ENCODE results near the gene MACROD2. TPM values are rescaled to one million over a fixed set of nuclear protein-coding genes. Genes with fewer than 3 reads are reported as not detected.

Gene MACROD2
- polyA plus RNA-seq, 1 donor (not counting 4 experiments of a cell fraction or from before 2014, with no cell fraction given) = 0.71 TPM

- no peak overlapping the region for H3K27ac ChIP-seq (ENCODE audit: control insufficient read depth, insufficient read depth, low read length)
Observed at GRCh38 chr20:14956026-14956425, 960.7 kb downstream of the MACROD2 start.

DNA sequence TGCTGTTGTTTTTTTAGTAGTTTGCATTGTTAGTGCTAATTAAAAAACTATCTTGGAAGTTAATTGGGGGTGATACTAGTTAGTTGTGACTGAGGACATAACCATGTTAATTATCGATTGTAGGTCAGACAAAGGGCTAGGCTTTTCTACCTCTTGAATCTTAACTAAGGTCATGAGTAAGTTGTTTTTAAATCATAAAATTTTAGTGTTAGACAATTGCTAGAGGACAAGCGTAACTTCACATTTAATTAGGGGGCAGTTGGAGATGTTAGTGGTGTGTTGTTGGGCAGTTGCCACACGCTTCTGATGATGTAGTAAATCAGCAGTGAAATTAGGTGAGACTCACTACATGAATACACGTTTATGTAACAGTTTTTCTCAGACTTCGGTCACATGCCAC, 961.2 kb downstream of the MACROD2 start:
- Histone ChIP-seq H3K27me3 (ENCODE audit: control insufficient read depth, extremely low read depth, insufficient read depth, low read length) (no peaks in the 10 kb centered on the region), H3K79me2 (ENCODE audit: control insufficient read depth, insufficient read depth, low read length) (no peaks in the 10 kb centered on the region), H3K4me3 (ENCODE audit: control insufficient read depth in 2 of 3, extremely low read depth in 1 of 3, insufficient read depth in 2 of 3, low read depth in 1 of 3, low read length in 3 of 3) (no peak overlapping the region), H3K27ac (ENCODE audit: control insufficient read depth, insufficient read depth, low read length) (no peak overlapping the region), H4K20me1 (ENCODE audit: control insufficient read depth, extremely low read depth, insufficient read depth, low read length) (no peaks in the 10 kb centered on the region), H3K4me1 (ENCODE audit: control insufficient read depth, extremely low read depth, insufficient read depth, low read length) (peaks cover 28% of the 10 kb centered on the region), H3K36me3 (ENCODE audit: control insufficient read depth in 2 of 2, extremely low read depth in 1 of 2, insufficient read depth in 2 of 2, low read length in 2 of 2) (no peaks in the 10 kb centered on the region), H3K9me1 (ENCODE audit: control insufficient read depth, extremely low read depth, insufficient read depth, low read length) (no peaks in the 10 kb centered on the region), H3K4me2 (ENCODE audit: control insufficient read depth, extremely low read depth, insufficient read depth, low read depth, low read length) (no peak overlapping the region), H3K9me3 (ENCODE audit: control insufficient read depth, low read depth, low read length) (no peaks in the 10 kb centered on the region), H2AFZ (ENCODE audit: control insufficient read depth, low read length) (no peak overlapping the region), H3K9ac (ENCODE audit: control insufficient read depth, extremely low read depth, insufficient read depth, low read length) (no peak overlapping the region)
- dilution Hi-C loops (cut with MboI; ENCODE audit: extremely low pct_ligation_motif_present, low sequenced_read_pairs) = no loop called here
- FAIRE-seq (no peak), DNase-seq (ENCODE audit: low read depth, low spot score) (no peak)
- no peak for TF ChIP-seq EZH2 (IDR thresholded peaks at IDR 0.05; ENCODE audit: low read length)
- no peak for TF ChIP-seq CTCF (optimal IDR thresholded peaks at IDR 0.05 in 1 of 3, IDR thresholded peaks at IDR 0.05 in 1 of 3, conservative IDR thresholded peaks at IDR 0.05 in 1 of 3; ENCODE audit: extremely low read depth in 1 of 3, insufficient read depth in 2 of 3, low read length in 3 of 3)

More at GRCh38 chr20:14956026-14956425, 960.7 kb downstream of the MACROD2 start:
- H3K9ac ChIP-seq (ENCODE audit: control insufficient read depth, extremely low read depth, insufficient read depth, low read length) = no peak overlapping the region
- dilution Hi-C loops (cut with MboI; ENCODE audit: extremely low pct_ligation_motif_present, low sequenced_read_pairs) = no loop called here
- H4K20me1 ChIP-seq (ENCODE audit: control insufficient read depth, extremely low read depth, insufficient read depth, low read length) = no peaks in the 10 kb centered on the region
- H3K36me3 ChIP-seq (ENCODE audit: control insufficient read depth in 2 of 2, extremely low read depth in 1 of 2, insufficient read depth in 2 of 2, low read length in 2 of 2) = no peaks in the 10 kb centered on the region
- no peaks in the 10 kb centered on the region for H3K27me3 ChIP-seq (ENCODE audit: control insufficient read depth, extremely low read depth, insufficient read depth, low read length)
- DNase-seq (ENCODE audit: low read depth, low spot score) (no peak), FAIRE-seq (no peak)
- no peaks in the 10 kb centered on the region for H3K9me3 ChIP-seq (ENCODE audit: control insufficient read depth, low read depth, low read length)
- H3K9me1 ChIP-seq (ENCODE audit: control insufficient read depth, extremely low read depth, insufficient read depth, low read length) = no peaks in the 10 kb centered on the region
- no peaks in the 10 kb centered on the region for H3K79me2 ChIP-seq (ENCODE audit: control insufficient read depth, insufficient read depth, low read length)
- H2AFZ ChIP-seq (ENCODE audit: control insufficient read depth, low read length) = no peak overlapping the region
- TF ChIP-seq EZH2 (IDR thresholded peaks at IDR 0.05; ENCODE audit: low read length) (no peak), CTCF (optimal IDR thresholded peaks at IDR 0.05 in 1 of 3, IDR thresholded peaks at IDR 0.05 in 1 of 3, conservative IDR thresholded peaks at IDR 0.05 in 1 of 3; ENCODE audit: extremely low read depth in 1 of 3, insufficient read depth in 2 of 3, low read length in 3 of 3) (no peak)
- peaks cover 32% of the 10 kb centered on the region for H3K4me1 ChIP-seq (ENCODE audit: control insufficient read depth, extremely low read depth, insufficient read depth, low read length)
- no peak overlapping the region for H3K4me3 ChIP-seq (ENCODE audit: control insufficient read depth in 2 of 3, extremely low read depth in 1 of 3, insufficient read depth in 2 of 3, low read depth in 1 of 3, low read length in 3 of 3)
- no peak overlapping the region for H3K4me2 ChIP-seq (ENCODE audit: control insufficient read depth, extremely low read depth, insufficient read depth, low read depth, low read length)
